ENCODE measurements around the gene SMIM13.

SMIM13 gene

DNA sequence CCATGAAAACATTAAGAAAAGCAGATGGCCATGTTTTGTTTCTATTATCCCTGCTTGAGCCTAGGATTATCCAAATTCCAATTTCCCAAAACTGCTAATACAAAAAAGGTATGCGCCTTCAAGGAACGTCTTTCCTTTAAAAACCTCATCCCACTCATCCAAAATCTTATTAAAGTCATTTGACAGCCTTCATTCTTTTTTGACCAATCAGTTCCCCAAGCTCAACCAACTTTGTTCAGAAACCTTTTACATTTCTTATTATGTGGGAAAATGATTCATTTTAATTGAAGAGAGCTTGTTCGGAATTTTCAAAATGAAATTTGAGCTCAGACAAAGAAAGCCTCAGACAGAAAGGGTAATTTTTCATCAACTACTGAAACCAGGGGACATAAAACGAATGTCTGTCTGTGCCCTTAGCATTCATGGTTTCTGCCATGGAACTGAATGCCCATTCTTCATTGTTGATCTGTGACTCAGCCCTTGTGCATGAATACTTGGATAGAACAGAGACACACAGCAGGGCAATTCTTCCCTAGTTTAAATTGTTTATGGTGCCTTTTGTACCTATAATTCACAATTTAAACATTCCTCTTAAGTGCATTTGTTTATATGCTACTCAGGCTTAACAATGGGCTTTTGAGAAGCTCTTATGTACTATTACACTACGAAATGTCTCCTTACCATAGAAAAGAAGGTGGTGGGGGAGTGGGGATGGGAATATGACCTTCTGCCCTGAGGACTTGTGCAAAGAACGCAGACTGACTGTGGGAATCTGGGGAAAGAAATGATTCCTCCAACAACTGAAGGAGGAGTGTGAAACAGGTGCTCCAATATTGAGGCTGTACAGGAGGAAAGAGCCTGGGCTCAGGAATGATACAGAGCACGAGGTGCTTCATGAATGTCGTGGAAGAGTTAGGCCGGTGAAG lies 67.7 kb downstream of the SMIM13 start:
- DNase-seq = no peak

GRCh38 chr6:11162262-11162661 lies 68.6 kb downstream of the SMIM13 start:
- DNase-seq = no peak

- no peak for DNase-seq
These were observed 70.3 kb downstream of the SMIM13 start for GRCh38 chr6:11163932-11164331.

- no peak for DNase-seq
These were observed 71.3 kb downstream of the SMIM13 start for GRCh38 chr6:11164717-11165646.

DNA sequence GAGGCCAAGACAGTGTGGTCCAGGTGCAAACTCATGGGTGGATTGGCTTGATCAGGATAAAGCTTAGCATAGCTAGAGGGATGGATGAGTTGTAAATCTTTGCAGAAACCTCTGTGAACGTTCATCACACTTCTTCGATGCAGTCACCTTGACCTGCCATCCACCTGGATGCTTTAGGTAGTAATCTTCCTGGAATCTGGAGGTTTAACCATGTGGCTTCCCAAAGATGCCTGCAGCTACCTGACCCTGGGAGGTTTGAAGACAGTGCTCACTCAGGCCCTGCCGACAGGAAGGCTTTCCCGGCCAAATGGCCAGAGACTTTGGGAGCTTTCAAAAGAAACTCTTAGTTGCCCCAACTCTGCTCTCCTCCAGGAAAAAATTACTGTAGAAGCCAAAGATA lies 73.3 kb downstream of the SMIM13 start:
- no peak for DNase-seq

GRCh38 chr6:11168091-11168635 lies 74.5 kb downstream of the SMIM13 start:
- DNase-seq = no peak

DNA sequence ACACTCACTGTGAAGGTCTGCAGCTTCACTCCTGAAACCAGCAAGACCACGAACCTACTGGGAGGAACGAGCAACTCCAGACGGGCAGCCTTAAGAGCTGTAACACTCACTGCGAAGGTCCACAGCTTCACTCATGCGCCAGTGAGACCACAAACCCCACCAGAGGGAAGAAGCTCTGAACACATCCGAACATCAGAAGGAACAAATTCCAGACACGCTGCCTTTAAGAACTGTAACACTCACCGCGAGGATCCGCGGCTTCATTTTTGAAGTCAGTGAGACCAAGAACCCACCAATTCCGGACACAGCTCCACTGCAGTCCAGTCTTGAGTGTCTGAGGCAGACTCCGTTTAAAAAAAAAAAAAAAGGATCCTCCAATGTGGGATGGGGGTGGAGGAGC lies 78.3 kb downstream of the SMIM13 start:
- DNase-seq = no peak

DNA sequence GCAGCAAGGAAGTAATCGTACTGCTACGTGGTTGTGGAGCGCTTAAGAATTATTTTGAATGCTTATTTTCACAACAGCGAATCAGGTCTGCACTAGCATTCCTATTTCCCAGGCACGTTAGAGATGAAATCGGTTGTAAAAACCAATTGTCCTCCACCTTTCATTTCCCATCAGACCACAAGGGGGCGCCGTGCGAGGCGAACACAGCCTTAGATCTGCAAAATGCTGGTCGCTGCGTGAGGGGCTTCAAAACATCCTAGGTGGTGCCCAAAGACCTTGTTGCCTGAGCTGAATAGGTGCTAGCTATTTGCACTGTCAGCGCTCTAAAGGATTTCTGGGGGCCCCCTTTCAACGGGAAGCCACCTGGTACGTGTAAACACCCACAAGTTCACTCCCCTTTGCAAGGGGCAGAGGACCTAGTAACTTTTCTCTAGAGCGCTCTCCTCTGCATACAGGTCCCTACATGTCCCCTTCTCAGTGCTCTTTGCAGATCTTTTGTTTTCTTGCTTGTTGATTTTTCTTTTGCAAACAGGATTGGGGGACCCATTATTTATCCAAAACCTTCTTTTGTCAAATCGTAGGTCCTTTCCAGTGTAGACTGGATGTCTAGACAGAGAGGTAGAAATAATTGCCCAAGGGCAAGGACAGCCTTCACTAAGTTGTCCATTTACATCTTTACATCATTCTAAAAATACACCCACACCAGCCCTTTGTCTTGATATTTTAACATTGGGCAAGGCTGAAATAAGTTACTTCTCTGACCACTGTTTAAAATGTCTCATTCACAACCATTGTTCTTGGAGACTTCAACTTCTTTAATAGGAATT lies 79.1 kb downstream of the SMIM13 start:
- peak; percentile 68 for DNase-seq

- DNase-seq = no peak
These were observed 80.6 kb downstream of the SMIM13 start for GRCh38 chr6:11174242-11174611.

DNA sequence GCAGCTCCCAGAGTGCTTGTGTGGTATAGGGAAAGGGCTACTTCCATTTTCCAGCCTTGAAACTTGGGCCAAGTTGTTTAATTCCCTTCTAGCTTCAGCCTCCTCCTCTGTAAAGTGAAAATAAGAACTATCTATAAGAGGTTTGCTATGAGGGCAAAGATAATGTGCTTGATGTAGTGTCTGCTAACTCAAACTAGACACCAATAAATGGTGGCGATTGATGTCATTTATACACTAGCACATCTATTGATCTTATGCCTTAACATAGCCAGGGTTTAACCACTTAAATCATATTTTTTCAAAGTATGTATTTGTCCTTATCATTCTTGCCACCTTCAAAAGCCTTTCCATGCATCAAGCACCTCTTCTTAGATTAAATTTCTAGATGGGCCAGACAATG lies 83.6 kb downstream of the SMIM13 start:
- DNase-seq = no peak

- no peak for DNase-seq
These were observed 85.4 kb downstream of the SMIM13 start for GRCh38 chr6:11179088-11179418.

- no peak for DNase-seq
These were observed 86.0 kb downstream of the SMIM13 start for GRCh38 chr6:11179419-11180202.

- DNase-seq = no peak
These were observed 88.0 kb downstream of the SMIM13 start for GRCh38 chr6:11181478-11182136.

DNA sequence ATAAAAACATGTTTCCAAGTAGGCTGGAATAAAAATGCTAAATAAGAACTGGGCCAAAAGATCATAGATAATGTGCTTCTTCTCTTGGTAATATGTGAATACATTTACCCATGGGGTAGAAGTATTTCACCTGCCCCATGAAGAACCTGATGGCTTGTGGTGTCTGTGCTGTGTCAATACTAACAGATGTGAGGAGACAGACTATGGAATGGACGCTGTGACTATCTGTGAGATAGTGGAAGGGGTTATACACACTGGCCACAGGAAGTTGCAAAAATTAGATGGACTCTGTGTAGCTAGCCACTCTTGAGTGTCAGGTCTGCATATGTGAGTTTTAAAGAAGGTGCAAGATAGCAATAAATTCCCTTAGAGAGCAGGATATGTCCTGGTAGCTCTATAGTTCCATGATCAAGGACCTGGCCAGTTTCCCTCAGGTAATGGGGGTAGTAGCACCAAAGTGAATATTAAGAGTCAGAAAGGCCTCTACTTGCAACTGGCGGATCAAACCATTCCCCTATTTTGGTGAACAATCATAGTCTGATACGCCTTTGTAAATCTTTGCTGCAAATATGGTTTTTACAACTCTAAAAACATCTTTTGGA lies 90.2 kb downstream of the SMIM13 start:
- no peak for DNase-seq

GRCh38 chr6:11185204-11185842 lies 91.7 kb downstream of the SMIM13 start:
- DNase-seq = no peak

DNA sequence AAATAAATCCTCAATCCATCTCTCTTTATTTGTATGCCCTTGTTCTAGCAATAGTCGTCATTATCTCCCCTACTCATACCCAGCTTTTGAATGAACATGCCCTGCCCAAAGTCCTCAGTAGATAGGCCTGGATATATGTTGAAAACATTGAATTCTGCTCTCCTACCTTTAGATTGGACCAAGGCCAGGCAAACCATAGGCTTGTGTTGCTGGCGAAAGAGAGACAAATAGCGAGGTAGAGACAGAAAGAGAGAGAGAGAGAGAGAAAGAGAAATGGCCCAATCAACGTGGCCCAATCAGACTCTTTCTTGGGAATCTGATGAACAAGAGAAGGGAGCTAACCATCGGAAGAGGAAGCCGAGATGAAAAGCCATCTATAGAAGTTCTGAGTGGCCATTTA lies 93.7 kb downstream of the SMIM13 start:
- no peak for DNase-seq
